ENCODE results near the gene BTF3L4.

- TF ChIP-seq, protein P1, sequence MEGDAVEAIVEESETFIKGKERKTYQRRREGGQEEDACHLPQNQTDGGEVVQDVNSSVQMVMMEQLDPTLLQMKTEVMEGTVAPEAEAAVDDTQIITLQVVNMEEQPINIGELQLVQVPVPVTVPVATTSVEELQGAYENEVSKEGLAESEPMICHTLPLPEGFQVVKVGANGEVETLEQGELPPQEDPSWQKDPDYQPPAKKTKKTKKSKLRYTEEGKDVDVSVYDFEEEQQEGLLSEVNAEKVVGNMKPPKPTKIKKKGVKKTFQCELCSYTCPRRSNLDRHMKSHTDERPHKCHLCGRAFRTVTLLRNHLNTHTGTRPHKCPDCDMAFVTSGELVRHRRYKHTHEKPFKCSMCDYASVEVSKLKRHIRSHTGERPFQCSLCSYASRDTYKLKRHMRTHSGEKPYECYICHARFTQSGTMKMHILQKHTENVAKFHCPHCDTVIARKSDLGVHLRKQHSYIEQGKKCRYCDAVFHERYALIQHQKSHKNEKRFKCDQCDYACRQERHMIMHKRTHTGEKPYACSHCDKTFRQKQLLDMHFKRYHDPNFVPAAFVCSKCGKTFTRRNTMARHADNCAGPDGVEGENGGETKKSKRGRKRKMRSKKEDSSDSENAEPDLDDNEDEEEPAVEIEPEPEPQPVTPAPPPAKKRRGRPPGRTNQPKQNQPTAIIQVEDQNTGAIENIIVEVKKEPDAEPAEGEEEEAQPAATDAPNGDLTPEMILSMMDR (IDR thresholded peaks at IDR 0.05): peak in 1 of 12 donors; percentile 16
- TF ChIP-seq POLR2A (IDR thresholded peaks at IDR 0.05): peak in 1 of 2 donors; percentile 81
Observed at GRCh38 chr1:52056163-52056936, at the start of gene BTF3L4.
